NCI-H2107 (cell line): ENCODE results near the gene PODN.

ENCODE experiments used
- DNase-seq: peaks from one replicate; lab custom pipeline; 2025; lab: John Stamatoyannopoulos, UW

Gene PODN

GRCh38 chr1:53132176-53132575, 70.2 kb downstream of the PODN start:
- DNase-seq: no peak

GRCh38 chr1:53133261-53134041, 71.4 kb downstream of the PODN start:
- DNase-seq: no peak

- no peak for DNase-seq
Observed at GRCh38 chr1:53134042-53134485, 72.1 kb downstream of the PODN start.
